ENCODE results near the gene ATXN10. TPM values are rescaled to one million over a fixed set of nuclear protein-coding genes. Genes with fewer than 3 reads are reported as not detected.

The ATXN10 gene
- total RNA-seq, 1 donor from 2014 or later = 117 TPM

- no peak for TF ChIP-seq CTCF (IDR thresholded peaks at IDR 0.05)
- H3K9me3 Mint-ChIP-seq (ENCODE audit: low read depth) = peaks cover 11% of the 10 kb centered on the region
- H3K27me3 Mint-ChIP-seq (ENCODE audit: low read depth) = peaks cover 18% of the 10 kb centered on the region
- H3K36me3 Mint-ChIP-seq (ENCODE audit: low read depth) = peaks cover 9% of the 10 kb centered on the region
- H3K4me3 Mint-ChIP-seq (ENCODE audit: unreplicated experiment) = peak overlapping the region; percentile 44
- H3K4me1 Mint-ChIP-seq (ENCODE audit: low read depth) = peaks cover 20% of the 10 kb centered on the region
- no peak for DNase-seq (ENCODE audit: low spot score)
- no peak overlapping the region for H3K27ac Mint-ChIP-seq (ENCODE audit: unreplicated experiment)
Measured at GRCh38 chr22:45866646-45867117, 195.0 kb downstream of the ATXN10 start.

- peak; percentile 93 for DNase-seq (ENCODE audit: low spot score)
- H3K4me3 Mint-ChIP-seq (ENCODE audit: unreplicated experiment) = peak overlapping the region; percentile 57
- no peak overlapping the region for H3K27ac Mint-ChIP-seq (ENCODE audit: unreplicated experiment)
- H3K9me3 Mint-ChIP-seq (ENCODE audit: low read depth) = peaks cover 5% of the 10 kb centered on the region
- H3K36me3 Mint-ChIP-seq (ENCODE audit: low read depth) = peaks cover 3% of the 10 kb centered on the region
- peaks cover 18% of the 10 kb centered on the region for H3K27me3 Mint-ChIP-seq (ENCODE audit: low read depth)
- H3K4me1 Mint-ChIP-seq (ENCODE audit: low read depth) = peaks cover 20% of the 10 kb centered on the region
- peak; percentile 75 for TF ChIP-seq CTCF (IDR thresholded peaks at IDR 0.05)
Measured at GRCh38 chr22:45867118-45867905, 195.7 kb downstream of the ATXN10 start.

- peaks cover 8% of the 10 kb centered on the region for H3K36me3 Mint-ChIP-seq (ENCODE audit: low read depth)
- no peak for TF ChIP-seq CTCF (IDR thresholded peaks at IDR 0.05)
- peak overlapping the region; percentile 53 for H3K4me3 Mint-ChIP-seq (ENCODE audit: unreplicated experiment)
- peaks cover 20% of the 10 kb centered on the region for H3K4me1 Mint-ChIP-seq (ENCODE audit: low read depth)
- peaks cover 20% of the 10 kb centered on the region for H3K27me3 Mint-ChIP-seq (ENCODE audit: low read depth)
- DNase-seq (ENCODE audit: low spot score) = no peak
- peaks cover 6% of the 10 kb centered on the region for H3K9me3 Mint-ChIP-seq (ENCODE audit: low read depth)
- no peak overlapping the region for H3K27ac Mint-ChIP-seq (ENCODE audit: unreplicated experiment)
Measured at GRCh38 chr22:45867906-45868555, 196.4 kb downstream of the ATXN10 start.

GRCh38 chr22:45868571-45869339, 197.1 kb downstream of the ATXN10 start:
- Mint-ChIP-seq H3K36me3 (ENCODE audit: low read depth) (peaks cover 9% of the 10 kb centered on the region), H3K9me3 (ENCODE audit: low read depth) (peaks cover 10% of the 10 kb centered on the region), H3K27ac (ENCODE audit: unreplicated experiment) (no peak overlapping the region), H3K4me3 (ENCODE audit: unreplicated experiment) (peak overlapping the region; percentile 53), H3K4me1 (ENCODE audit: low read depth) (peaks cover 17% of the 10 kb centered on the region), H3K27me3 (ENCODE audit: low read depth) (peaks cover 20% of the 10 kb centered on the region)
- DNase-seq (ENCODE audit: low spot score) = no peak
- TF ChIP-seq CTCF (IDR thresholded peaks at IDR 0.05) = no peak

- no peak overlapping the region for H3K27ac Mint-ChIP-seq (ENCODE audit: unreplicated experiment)
- peaks cover 9% of the 10 kb centered on the region for H3K36me3 Mint-ChIP-seq (ENCODE audit: low read depth)
- DNase-seq (ENCODE audit: low spot score) = no peak
- H3K4me1 Mint-ChIP-seq (ENCODE audit: low read depth) = peaks cover 11% of the 10 kb centered on the region
- peaks cover 10% of the 10 kb centered on the region for H3K9me3 Mint-ChIP-seq (ENCODE audit: low read depth)
- no peak overlapping the region for H3K4me3 Mint-ChIP-seq (ENCODE audit: unreplicated experiment)
- peaks cover 22% of the 10 kb centered on the region for H3K27me3 Mint-ChIP-seq (ENCODE audit: low read depth)
- TF ChIP-seq CTCF (IDR thresholded peaks at IDR 0.05) = no peak
Measured at GRCh38 chr22:45869340-45869847, 197.8 kb downstream of the ATXN10 start.
